Progenitor cell of endocrine pancreas (in vitro differentiated cells): ENCODE results near the gene NTSR1. TPM values are rescaled to one million over a fixed set of nuclear protein-coding genes. Genes with fewer than 3 reads are reported as not detected.

ENCODE experiments used
- DNase-seq: peaks from one replicate; pipeline ENCODE4 v3.0.0; 2021; ENCODE audit warnings: low spot score; ENCODE audit not compliant: unreplicated experiment
- H3K27ac Mint-ChIP-seq: 2 replicates; pipeline ENCODE4 v1.8.0; 2021; ENCODE audit warnings: mild to moderate bottlenecking, moderate library complexity, mixed read lengths
- H3K27me3 Mint-ChIP-seq: 2 replicates; pipeline ENCODE4 v1.8.0; 2021; ENCODE audit warnings: mixed read lengths
- H3K36me3 Mint-ChIP-seq: 2 replicates; pipeline ENCODE4 v1.8.0; 2022; ENCODE audit warnings: mixed read lengths; ENCODE audit not compliant: insufficient read depth
- H3K4me1 Mint-ChIP-seq: 2 replicates; pipeline ENCODE4 v1.8.0; 2021; ENCODE audit warnings: low read depth, mixed read lengths
- H3K4me3 Mint-ChIP-seq: 2 replicates; pipeline ENCODE4 v1.8.0; 2021; ENCODE audit warnings: low read depth, mild to moderate bottlenecking, moderate library complexity, mixed read lengths
- H3K9me3 Mint-ChIP-seq: 2 replicates; pipeline ENCODE4 v1.8.0; 2021; ENCODE audit warnings: low read depth, mixed read lengths
- total RNA-seq: library from RNA; stranded (reverse); gene quantifications from 2 replicates; pipeline ENCODE4 v1.2.1, GENCODE V29; 2021
- TF ChIP-seq, protein P1 (sequence below): fragments of 200-600 bp; sonication (generic); IDR thresholded peaks from one replicate; pipeline ENCODE4 v1.5.0; 2021; ENCODE audit warnings: antibody characterized with exemption, mild to moderate bottlenecking; ENCODE audit not compliant: unreplicated experiment

NTSR1 gene
- total RNA-seq, 1 donor from 2014 or later: not detected

DNA sequence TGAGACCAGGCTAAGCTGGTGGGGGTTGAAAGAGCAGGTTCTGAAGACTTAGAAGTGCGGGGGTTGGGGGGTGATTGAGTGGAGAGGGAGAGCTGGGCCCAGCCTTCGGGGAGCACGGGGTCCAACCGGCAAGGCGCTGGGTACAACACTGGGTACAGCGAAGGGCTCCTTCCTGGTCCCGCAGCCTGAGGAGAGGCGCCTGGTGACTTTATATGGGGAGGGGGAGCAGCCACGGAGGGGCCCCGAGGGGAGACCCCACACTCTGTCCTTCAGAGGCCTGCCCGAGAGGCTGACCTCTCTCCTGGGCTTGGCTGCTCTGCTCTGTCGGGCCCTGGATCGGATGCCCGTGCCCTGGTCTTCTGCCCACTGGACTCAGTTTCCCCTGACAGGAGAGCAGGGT is 10.4 kb upstream of the NTSR1 start:
- Mint-ChIP-seq H3K27ac (no peak overlapping the region), H3K4me1 (no peaks in the 10 kb centered on the region), H3K36me3 (no peaks in the 10 kb centered on the region), H3K9me3 (no peaks in the 10 kb centered on the region), H3K27me3 (peaks cover 31% of the 10 kb centered on the region), H3K4me3 (no peak overlapping the region)
- TF ChIP-seq, protein P1, sequence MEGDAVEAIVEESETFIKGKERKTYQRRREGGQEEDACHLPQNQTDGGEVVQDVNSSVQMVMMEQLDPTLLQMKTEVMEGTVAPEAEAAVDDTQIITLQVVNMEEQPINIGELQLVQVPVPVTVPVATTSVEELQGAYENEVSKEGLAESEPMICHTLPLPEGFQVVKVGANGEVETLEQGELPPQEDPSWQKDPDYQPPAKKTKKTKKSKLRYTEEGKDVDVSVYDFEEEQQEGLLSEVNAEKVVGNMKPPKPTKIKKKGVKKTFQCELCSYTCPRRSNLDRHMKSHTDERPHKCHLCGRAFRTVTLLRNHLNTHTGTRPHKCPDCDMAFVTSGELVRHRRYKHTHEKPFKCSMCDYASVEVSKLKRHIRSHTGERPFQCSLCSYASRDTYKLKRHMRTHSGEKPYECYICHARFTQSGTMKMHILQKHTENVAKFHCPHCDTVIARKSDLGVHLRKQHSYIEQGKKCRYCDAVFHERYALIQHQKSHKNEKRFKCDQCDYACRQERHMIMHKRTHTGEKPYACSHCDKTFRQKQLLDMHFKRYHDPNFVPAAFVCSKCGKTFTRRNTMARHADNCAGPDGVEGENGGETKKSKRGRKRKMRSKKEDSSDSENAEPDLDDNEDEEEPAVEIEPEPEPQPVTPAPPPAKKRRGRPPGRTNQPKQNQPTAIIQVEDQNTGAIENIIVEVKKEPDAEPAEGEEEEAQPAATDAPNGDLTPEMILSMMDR: no peak
- DNase-seq: no peak

DNA sequence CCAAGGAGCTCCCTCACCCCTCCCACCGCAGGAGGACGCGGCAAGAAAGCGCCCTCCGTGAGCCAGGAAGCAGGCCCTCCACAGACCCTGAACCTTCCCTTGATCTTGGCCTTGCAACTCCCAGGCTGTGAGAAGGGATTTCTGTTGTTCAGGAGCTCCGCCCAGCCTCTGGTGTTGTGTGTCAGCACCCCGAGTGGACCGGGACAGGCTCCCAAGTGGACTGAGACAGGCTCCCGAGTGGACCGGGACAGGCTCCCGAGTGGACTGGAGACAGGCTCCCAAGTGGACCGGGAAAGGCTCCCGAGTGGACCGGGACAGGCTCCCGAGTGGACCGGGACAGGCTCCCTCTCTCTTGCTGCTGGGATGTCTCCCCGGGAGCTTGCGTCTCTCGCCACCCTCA is 9.3 kb upstream of the NTSR1 start:
- Mint-ChIP-seq H3K27me3 (peaks cover 33% of the 10 kb centered on the region), H3K4me3 (no peak overlapping the region), H3K4me1 (no peaks in the 10 kb centered on the region), H3K9me3 (no peaks in the 10 kb centered on the region), H3K27ac (no peak overlapping the region), H3K36me3 (no peaks in the 10 kb centered on the region)
- DNase-seq: no peak
- TF ChIP-seq, protein P1: no peak

DNA sequence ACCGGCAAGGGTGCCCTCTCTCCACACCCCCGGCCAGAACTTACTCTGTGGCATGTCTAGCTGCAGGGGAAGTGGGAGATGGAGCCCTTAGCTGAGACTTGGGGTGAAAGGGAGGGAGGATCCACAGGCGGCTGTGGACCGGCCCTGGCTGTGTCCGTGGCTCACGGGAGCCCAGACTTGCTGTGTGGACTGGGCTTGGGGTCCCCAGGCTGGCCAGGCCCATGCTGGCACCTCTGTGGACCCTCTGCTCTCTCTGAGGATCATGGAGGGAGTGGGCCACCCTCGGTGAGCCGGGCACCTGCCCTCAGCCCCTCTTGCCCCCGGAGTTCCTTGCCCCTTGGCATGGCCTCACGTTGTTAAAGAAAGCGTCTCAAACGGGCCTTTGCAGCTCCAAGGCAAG is 8.9 kb upstream of the NTSR1 start:
- no peak for DNase-seq
- no peaks in the 10 kb centered on the region for H3K36me3 Mint-ChIP-seq
- no peak overlapping the region for H3K27ac Mint-ChIP-seq
- H3K9me3 Mint-ChIP-seq: no peaks in the 10 kb centered on the region
- no peak overlapping the region for H3K4me3 Mint-ChIP-seq
- TF ChIP-seq, protein P1: no peak
- H3K27me3 Mint-ChIP-seq: peaks cover 36% of the 10 kb centered on the region
- no peaks in the 10 kb centered on the region for H3K4me1 Mint-ChIP-seq

DNA sequence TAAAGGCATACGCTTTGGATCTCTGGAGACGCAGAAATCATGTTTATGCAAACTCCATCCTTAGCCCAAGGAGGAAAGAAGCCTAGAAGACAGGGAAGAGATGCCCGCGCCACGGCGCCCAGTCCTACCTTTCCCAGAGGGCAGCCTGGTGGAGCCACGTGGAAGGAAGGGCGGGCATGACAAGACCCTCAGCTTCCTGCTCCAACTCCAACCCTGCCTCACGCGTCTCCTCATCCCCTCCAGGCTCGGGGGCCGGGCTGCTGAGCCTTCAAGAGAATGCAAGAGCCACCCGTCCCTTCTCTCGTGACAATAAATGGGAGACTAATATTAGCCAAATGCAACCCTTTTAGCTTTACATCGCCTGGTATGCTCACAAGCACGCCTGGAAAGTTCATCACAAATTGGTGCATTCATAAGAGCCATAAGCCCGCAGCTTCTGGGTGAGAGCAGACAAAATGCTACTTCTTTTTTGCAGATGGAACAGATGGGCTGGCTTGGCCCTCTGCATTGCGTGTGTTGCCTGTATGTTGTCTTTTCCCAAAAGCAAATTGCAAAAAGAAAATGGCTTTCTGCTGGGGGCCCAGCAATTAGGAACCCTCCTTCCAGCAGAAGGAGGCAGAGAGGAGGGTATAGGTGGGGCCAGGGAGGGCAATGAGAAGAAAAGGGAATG is 8.2 kb upstream of the NTSR1 start:
- Mint-ChIP-seq H3K27me3 (peaks cover 40% of the 10 kb centered on the region), H3K27ac (no peak overlapping the region), H3K4me3 (no peak overlapping the region), H3K9me3 (no peaks in the 10 kb centered on the region), H3K36me3 (no peaks in the 10 kb centered on the region), H3K4me1 (no peaks in the 10 kb centered on the region)
- TF ChIP-seq, protein P1: no peak
- DNase-seq: no peak

DNA sequence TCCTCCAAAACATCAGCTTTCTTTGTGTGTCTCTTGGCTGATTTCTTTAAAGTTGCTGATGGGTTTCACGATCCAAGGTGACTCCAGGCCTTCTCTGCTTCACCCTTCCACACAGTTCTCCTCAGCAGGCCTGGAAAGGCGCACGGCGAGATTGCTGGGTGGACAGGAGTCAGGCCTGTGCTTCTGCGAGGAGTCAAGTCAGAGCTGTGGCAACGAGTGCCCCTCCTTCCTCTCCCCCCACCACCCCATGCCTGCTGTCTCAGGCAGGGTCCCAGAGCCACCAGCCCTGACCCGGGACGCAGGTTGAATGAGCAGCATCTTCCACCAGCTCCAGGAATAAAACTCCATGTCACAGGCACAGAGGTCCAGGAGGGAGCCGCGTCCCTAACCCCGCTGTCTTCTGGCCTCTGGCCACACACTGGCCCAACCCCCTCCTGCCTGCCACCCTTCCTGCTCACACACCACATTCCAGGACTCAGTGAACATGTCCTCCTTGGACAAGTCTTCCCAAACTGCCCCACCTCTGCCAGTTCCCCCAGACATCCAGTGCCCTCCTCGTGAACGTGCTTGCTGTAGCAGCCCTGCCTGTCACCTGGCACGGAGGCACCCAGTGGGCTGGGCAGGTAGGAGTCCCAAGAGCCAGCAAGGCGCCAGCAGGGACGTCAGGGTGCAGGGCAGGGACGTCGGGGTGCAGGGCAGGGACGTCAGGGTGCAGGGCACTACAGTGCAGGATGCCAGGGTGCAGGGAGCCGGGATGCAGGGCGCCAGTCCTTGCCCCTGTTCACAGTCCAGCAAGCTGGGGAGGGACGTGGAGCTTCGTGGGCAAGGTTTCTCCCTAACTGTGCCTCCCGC is 7.2 kb upstream of the NTSR1 start:
- H3K36me3 Mint-ChIP-seq: no peaks in the 10 kb centered on the region
- TF ChIP-seq, protein P1: no peak
- H3K27me3 Mint-ChIP-seq: peaks cover 44% of the 10 kb centered on the region
- DNase-seq: no peak
- H3K4me3 Mint-ChIP-seq: no peak overlapping the region
- H3K27ac Mint-ChIP-seq: no peak overlapping the region
- H3K4me1 Mint-ChIP-seq: no peaks in the 10 kb centered on the region
- no peaks in the 10 kb centered on the region for H3K9me3 Mint-ChIP-seq
